Astrocyte (in vitro differentiated cells and primary cell): ENCODE data around the gene NFIA. TPM values are rescaled to one million over a fixed set of nuclear protein-coding genes. Genes with fewer than 3 reads are reported as not detected.
"Not testable (repeated sequence)": the region's sequence is repeated elsewhere in the genome, so short reads cannot be mapped to it uniquely, and the experiment has no call there.

Experiments used
- DNase-seq: peaks from one replicate; pipeline ENCODE4 v3.0.0-alpha.2; 2010; ENCODE audit warnings: low read depth
- FAIRE-seq: peaks from 2 replicates; lab custom pipeline; 2011; peaks lifted over from hg19 to GRCh38; lab: Jason Lieb, UNC
- H2AFZ ChIP-seq: 2 replicates; pipeline ENCODE4 v1.6.0; 2012; ENCODE audit warnings: low read depth, low read length, inconsistent platforms
- H3K27ac ChIP-seq: 2 replicates; pipeline ENCODE4 v1.5.1; 2011; ENCODE audit warnings: low read depth, low read length, inconsistent platforms
- H3K27me3 ChIP-seq: 2 replicates; pipeline ENCODE4 v1.6.0; 2011; ENCODE audit warnings: low read length, inconsistent platforms; ENCODE audit not compliant: insufficient read depth
- H3K36me3 ChIP-seq: 2 replicates; pipeline ENCODE4 v1.5.1; 2011; ENCODE audit warnings: low read length, inconsistent platforms; ENCODE audit not compliant: insufficient read depth
- H3K4me1 ChIP-seq: 2 replicates; pipeline ENCODE4 v1.5.1; 2011; ENCODE audit warnings: low read length, inconsistent platforms; ENCODE audit not compliant: insufficient read depth
- H3K4me2 ChIP-seq: 2 replicates; pipeline ENCODE4 v1.6.0; 2012; ENCODE audit warnings: low read length, inconsistent platforms
- H3K4me3 ChIP-seq: 2 replicates; pipeline ENCODE4 v1.5.1; 2011; ENCODE audit warnings: low read depth, mild to moderate bottlenecking, low read length, inconsistent platforms; ENCODE audit not compliant: insufficient read depth
- H3K79me2 ChIP-seq: 2 replicates; pipeline ENCODE4 v1.6.0; 2012; ENCODE audit warnings: mild to moderate bottlenecking, low read length, inconsistent platforms; ENCODE audit not compliant: insufficient read depth
- H3K9ac ChIP-seq: 2 replicates; pipeline ENCODE4 v1.6.0; 2012; ENCODE audit warnings: mild to moderate bottlenecking, low read length, inconsistent platforms
- H3K9me3 ChIP-seq: 2 replicates; pipeline ENCODE4 v1.5.1; 2012; ENCODE audit warnings: low read depth, mild to moderate bottlenecking, low read length, inconsistent platforms; ENCODE audit not compliant: insufficient read depth
- H4K20me1 ChIP-seq: 2 replicates; pipeline ENCODE4 v1.6.0; 2012; ENCODE audit warnings: low read length, inconsistent platforms; ENCODE audit not compliant: insufficient read depth
- H3K27ac Mint-ChIP-seq: one replicate; pipeline ENCODE4 v1.8.0; 2021; ENCODE audit warnings: mild to moderate bottlenecking, mixed read lengths; ENCODE audit not compliant: unreplicated experiment
- H3K27me3 Mint-ChIP-seq: one replicate; pipeline ENCODE4 v1.8.0; 2021; ENCODE audit warnings: low read depth, mixed read lengths; ENCODE audit not compliant: unreplicated experiment
- H3K36me3 Mint-ChIP-seq: one replicate; pipeline ENCODE4 v1.8.0; 2021; ENCODE audit warnings: low read depth, mixed read lengths; ENCODE audit not compliant: unreplicated experiment
- H3K4me1 Mint-ChIP-seq: one replicate; pipeline ENCODE4 v1.8.0; 2021; ENCODE audit warnings: low read depth, mixed read lengths; ENCODE audit not compliant: unreplicated experiment
- H3K4me3 Mint-ChIP-seq: one replicate; pipeline ENCODE4 v1.8.0; 2021; ENCODE audit warnings: mild to moderate bottlenecking, moderate library complexity, mixed read lengths; ENCODE audit not compliant: unreplicated experiment
- H3K9me3 Mint-ChIP-seq: one replicate; pipeline ENCODE4 v1.8.0; 2021; ENCODE audit warnings: mild to moderate bottlenecking, mixed read lengths; ENCODE audit not compliant: unreplicated experiment
- EZH2 ChIP-seq: IDR thresholded peaks from 2 replicates; pipeline ENCODE4 v1.6.1; 2012; ENCODE audit warnings: mild to moderate bottlenecking, low read length, inconsistent platforms; ENCODE audit not compliant: insufficient read depth
- total RNA-seq: library from RNA; stranded (reverse); gene quantifications from 2 replicates; pipeline ENCODE4 v1.2.1, GENCODE V29; 2021
- TF ChIP-seq, protein P1 (sequence below): IDR thresholded peaks from 2 replicates; pipeline ENCODE4 v1.5.1; 2011; ENCODE audit warnings: low read depth, mild to moderate bottlenecking, inconsistent platforms, low read length, moderate library complexity; ENCODE audit not compliant: insufficient read depth

Gene NFIA
- total RNA-seq, 1 donor from 2014 or later = 4.6 TPM

DNA sequence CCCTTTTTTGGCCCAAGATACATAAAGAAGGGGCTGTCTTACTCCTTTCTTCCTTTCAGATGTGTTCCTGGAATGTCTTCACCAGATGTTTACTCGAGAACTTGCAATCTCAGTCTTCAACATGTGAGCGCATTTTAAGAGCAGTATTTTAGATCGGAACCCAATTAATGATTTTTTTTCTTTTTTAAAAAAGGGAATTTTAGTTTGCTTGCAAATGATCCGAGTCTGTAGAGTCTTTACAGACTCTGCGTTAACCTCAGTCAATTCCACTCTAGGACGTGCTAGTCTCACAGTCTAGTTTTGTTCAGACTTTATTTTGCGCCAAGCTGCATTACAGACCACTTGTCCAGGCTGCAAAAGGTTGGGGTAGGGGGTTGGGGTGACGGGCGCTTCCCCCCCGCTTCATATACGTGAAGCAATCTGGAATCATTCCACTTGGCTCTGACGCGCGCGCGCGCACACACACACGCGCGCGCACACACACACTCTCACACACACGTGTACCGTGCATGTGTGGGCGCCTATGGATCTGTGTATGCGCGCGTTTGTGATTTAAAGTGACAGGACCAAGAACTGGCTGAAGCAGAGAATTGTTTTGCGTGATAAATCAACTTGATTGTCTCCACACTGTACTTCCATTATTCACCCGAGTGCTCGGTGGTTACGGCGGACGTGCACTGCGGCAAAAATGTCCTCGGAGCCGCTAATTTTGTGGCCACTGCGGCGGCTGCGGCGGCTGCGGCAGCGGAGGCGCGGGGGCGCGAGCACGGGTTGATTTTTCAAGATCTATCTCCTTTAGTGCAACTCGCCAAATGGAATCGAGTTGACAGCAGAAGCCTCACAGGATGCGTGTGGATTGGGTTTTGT, 25.6 kb upstream of the NFIA start:
- no peaks in the 10 kb centered on the region for H3K79me2 ChIP-seq

DNA sequence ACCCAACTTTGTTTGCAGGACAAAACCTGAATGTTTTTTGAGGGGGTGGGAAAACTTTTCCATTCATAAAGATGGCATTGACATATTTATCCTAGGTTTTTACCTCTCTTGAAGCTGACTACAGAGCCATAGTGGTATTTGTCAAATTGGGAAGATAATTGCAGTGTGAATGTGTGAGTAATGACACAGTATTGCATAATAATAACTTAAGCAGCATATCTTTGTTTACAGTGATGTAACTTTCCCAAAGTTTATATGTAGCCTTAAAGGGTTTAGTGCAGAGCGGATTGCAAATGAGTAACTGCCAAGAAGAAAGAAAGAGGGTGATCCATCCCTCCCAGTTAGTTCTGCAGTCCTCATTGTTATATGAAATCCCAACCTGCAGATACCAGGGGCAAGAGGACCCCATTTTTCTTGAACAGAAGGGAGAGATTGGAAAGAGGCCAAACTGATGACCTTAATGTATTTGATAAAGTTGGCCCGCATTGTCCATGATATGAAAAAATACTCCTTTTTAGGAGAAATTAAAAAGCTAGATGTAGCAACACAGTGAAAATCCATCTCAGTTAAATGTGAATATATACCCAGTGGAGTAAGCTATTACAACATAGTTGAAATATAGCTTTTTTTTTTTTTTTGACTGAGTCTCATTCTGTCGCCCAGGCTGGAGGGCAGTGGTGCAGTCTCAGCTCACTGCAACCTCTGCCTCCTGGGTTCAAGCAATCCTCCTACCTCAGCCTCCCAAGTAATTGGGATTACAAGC, 23.7 kb upstream of the NFIA start:
- Mint-ChIP-seq H3K4me1 (no peaks in the 10 kb centered on the region), H3K9me3 (no peaks in the 10 kb centered on the region), H3K27ac (no peak overlapping the region), H3K27me3 (peaks cover 37% of the 10 kb centered on the region), H3K4me3 (no peak overlapping the region), H3K36me3 (no peaks in the 10 kb centered on the region)
- Histone ChIP-seq H3K4me1 (no peaks in the 10 kb centered on the region), H4K20me1 (no peaks in the 10 kb centered on the region), H2AFZ (no peak overlapping the region), H3K4me3 (no peak overlapping the region), H3K79me2 (no peaks in the 10 kb centered on the region), H3K4me2 (no peak overlapping the region), H3K36me3 (no peaks in the 10 kb centered on the region), H3K27me3 (peaks cover 29% of the 10 kb centered on the region), H3K9ac (no peak overlapping the region), H3K9me3 (no peaks in the 10 kb centered on the region), H3K27ac (no peak overlapping the region)
- no peak for TF ChIP-seq EZH2
- TF ChIP-seq, protein P1, sequence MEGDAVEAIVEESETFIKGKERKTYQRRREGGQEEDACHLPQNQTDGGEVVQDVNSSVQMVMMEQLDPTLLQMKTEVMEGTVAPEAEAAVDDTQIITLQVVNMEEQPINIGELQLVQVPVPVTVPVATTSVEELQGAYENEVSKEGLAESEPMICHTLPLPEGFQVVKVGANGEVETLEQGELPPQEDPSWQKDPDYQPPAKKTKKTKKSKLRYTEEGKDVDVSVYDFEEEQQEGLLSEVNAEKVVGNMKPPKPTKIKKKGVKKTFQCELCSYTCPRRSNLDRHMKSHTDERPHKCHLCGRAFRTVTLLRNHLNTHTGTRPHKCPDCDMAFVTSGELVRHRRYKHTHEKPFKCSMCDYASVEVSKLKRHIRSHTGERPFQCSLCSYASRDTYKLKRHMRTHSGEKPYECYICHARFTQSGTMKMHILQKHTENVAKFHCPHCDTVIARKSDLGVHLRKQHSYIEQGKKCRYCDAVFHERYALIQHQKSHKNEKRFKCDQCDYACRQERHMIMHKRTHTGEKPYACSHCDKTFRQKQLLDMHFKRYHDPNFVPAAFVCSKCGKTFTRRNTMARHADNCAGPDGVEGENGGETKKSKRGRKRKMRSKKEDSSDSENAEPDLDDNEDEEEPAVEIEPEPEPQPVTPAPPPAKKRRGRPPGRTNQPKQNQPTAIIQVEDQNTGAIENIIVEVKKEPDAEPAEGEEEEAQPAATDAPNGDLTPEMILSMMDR = no peak
- no peak for DNase-seq
- no peak for FAIRE-seq

More for the DNA sequence above, 25.6 kb upstream of the NFIA start:
- Mint-ChIP-seq H3K36me3 (no peaks in the 10 kb centered on the region), H3K4me3 (peak overlapping the region; percentile 82), H3K4me1 (peaks cover 2% of the 10 kb centered on the region), H3K9me3 (no peaks in the 10 kb centered on the region), H3K27ac (no peak overlapping the region), H3K27me3 (peaks cover 55% of the 10 kb centered on the region)
- no peak for FAIRE-seq
- Histone ChIP-seq H4K20me1 (peaks cover 7% of the 10 kb centered on the region), H3K36me3 (no peaks in the 10 kb centered on the region), H3K4me1 (peaks cover 3% of the 10 kb centered on the region), H2AFZ (peak overlapping the region; percentile 88), H3K9me3 (no peaks in the 10 kb centered on the region), H3K4me3 (peak overlapping the region; percentile 89), H3K27me3 (peaks cover 47% of the 10 kb centered on the region), H3K9ac (peak overlapping the region; percentile 75), H3K27ac (no peak overlapping the region), H3K4me2 (peak overlapping the region; percentile 93)
- TF ChIP-seq, protein P1 = no peak
- no peak for TF ChIP-seq EZH2
- peak; percentile 16 for DNase-seq

- DNase-seq, H3K36me3 ChIP-seq, H3K27ac Mint-ChIP-seq, H3K9ac ChIP-seq, H2AFZ ChIP-seq, H3K36me3 Mint-ChIP-seq, H3K9me3 ChIP-seq, H3K4me1 Mint-ChIP-seq, H3K9me3 Mint-ChIP-seq, H3K4me3 ChIP-seq, H3K79me2 ChIP-seq, H3K4me3 Mint-ChIP-seq, H4K20me1 ChIP-seq, H3K27ac ChIP-seq, H3K27me3 ChIP-seq, H3K4me1 ChIP-seq, FAIRE-seq, H3K4me2 ChIP-seq: not testable (repeated sequence)
- peaks cover 12% of the 10 kb centered on the region for H3K27me3 Mint-ChIP-seq
These were observed 20.8 kb upstream of the NFIA start for GRCh38 chr1:61061601-61062000.
